HG02943 (cell line): ENCODE data around the gene CCT6B.
"Not testable (repeated sequence)": the region's sequence is repeated elsewhere in the genome, so short reads cannot be mapped to it uniquely, and the experiment has no call there.

Experiments used
- ATAC-seq: cut with Tn5 transposase; IDR thresholded peaks from one replicate; pipeline ENCODE4 v1.9.1; 2021; ENCODE audit warnings: mild to moderate bottlenecking, low read depth, moderate library complexity; ENCODE audit not compliant: unreplicated experiment

CCT6B gene

GRCh38 chr17:34980681-34981537, 19.6 kb upstream of the CCT6B start:
- ATAC-seq, result peak; percentile 72

GRCh38 chr17:34980353-34980680, 19.1 kb upstream of the CCT6B start, which contains the start of gene LIG3:
Gene LIG3 (plus strand): TSS chr17:34980512. CDS start chr17:34983006, 2,494 bp downstream.
- peak; percentile 65 for ATAC-seq

- no peak for ATAC-seq
These were observed 18.5 kb upstream of the CCT6B start for GRCh38 chr17:34979650-34980352.

GRCh38 chr17:34979153-34979552, 17.9 kb upstream of the CCT6B start:
- ATAC-seq, result no peak

GRCh38 chr17:34974794-34975785, 13.8 kb upstream of the CCT6B start:
- no peak for ATAC-seq

- ATAC-seq, result no peak
These were observed 12.9 kb upstream of the CCT6B start for GRCh38 chr17:34974179-34974578.

- no peak for ATAC-seq
These were observed 2.8 kb downstream of the CCT6B start for GRCh38 chr17:34958438-34958837.

GRCh38 chr17:34950780-34951179, 10.5 kb downstream of the CCT6B start:
- ATAC-seq, result not testable (repeated sequence)

- ATAC-seq, result no peak
These were observed 31.0 kb downstream of the CCT6B start for GRCh38 chr17:34930283-34930682.

- ATAC-seq, result no peak
These were observed 34.6 kb downstream of the CCT6B start for GRCh38 chr17:34926661-34927060.

GRCh38 chr17:34920676-34921075, 40.6 kb downstream of the CCT6B start:
- ATAC-seq, result no peak

- ATAC-seq, result no peak
These were observed 43.9 kb downstream of the CCT6B start for GRCh38 chr17:34917381-34917780.

- no peak for ATAC-seq
These were observed 45.1 kb downstream of the CCT6B start for GRCh38 chr17:34916120-34916519.

GRCh38 chr17:34913001-34913400, 48.3 kb downstream of the CCT6B start:
- ATAC-seq, result no peak

GRCh38 chr17:34909040-34909439, 52.2 kb downstream of the CCT6B start:
- no peak for ATAC-seq

- no peak for ATAC-seq
These were observed 58.3 kb downstream of the CCT6B start for GRCh38 chr17:34902831-34903547.

GRCh38 chr17:34899643-34900291, 61.5 kb downstream of the CCT6B start:
- ATAC-seq, result no peak

GRCh38 chr17:34895383-34895782, 65.9 kb downstream of the CCT6B start:
- ATAC-seq, result no peak

GRCh38 chr17:34894964-34895363, 66.3 kb downstream of the CCT6B start:
- no peak for ATAC-seq
